Cerebellar nuclear complex (tissue), 1 donor: ENCODE measurements around the gene TINCR.

Experiments
- DNase-seq, 2 experiments: peaks; one replicate each; lab custom pipeline; 2025; lab: John Stamatoyannopoulos, UW

TINCR gene

DNA sequence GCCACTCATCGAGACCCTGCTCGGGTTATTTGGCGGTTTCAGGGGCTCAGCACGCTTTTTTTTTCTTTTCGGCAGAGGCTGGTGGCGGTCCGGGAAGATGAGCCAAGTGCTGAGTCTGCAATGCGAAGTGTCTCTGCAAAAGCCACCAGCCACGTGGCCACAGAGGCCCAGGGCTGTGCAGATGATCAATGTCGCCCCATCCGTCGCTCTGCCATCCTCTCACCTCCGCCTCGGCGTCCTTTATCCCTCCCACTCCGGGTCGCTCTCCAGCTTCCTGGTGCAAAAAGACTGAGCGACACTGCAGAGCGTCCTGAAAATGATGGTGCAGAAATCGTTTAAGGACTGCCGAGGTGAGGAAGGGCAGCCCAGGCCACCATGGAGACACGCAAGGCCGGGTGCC, 55.0 kb downstream of the TINCR start:
- no peak for DNase-seq
